ENCODE measurements around the gene STUM.

The STUM gene

DNA sequence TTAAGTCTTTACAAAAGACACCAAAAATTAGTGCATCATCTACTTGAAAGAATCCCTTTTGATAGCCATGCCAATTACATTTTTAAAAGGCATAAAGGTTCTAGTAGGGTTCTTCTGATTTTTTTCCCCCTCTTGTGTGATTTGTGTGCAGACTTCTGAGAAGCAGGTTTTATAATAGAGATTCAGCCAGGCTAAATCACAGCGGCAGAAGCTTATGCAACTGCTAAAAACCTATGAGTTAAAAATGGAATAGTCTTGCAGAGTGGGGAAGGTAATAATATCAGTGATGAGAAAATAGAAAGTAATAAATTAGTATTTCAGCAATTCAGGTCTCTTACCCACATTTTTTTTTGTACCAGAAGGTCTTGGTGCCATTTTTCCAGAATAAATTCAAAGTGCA is 17.7 kb downstream of the STUM start:
- Histone ChIP-seq H3K4me1 (ENCODE audit: insufficient read depth, low read length) (peaks cover 69% of the 10 kb centered on the region), H3K36me3 (ENCODE audit: insufficient read depth, low read length) (no peaks in the 10 kb centered on the region), H3K9ac (ENCODE audit: low read length) (no peak overlapping the region), H3K9me3 (ENCODE audit: low read length) (no peaks in the 10 kb centered on the region), H3K27me3 (ENCODE audit: control insufficient read depth in 1 of 2, insufficient read depth in 2 of 2, low read length in 2 of 2) (no peaks in the 10 kb centered on the region), H3K27ac (ENCODE audit: low read depth, low read length) (peak overlapping the region; percentile 24), H3K4me3 (ENCODE audit: low read depth in 1 of 2, low read length in 2 of 2) (no peak overlapping the region)

DNA sequence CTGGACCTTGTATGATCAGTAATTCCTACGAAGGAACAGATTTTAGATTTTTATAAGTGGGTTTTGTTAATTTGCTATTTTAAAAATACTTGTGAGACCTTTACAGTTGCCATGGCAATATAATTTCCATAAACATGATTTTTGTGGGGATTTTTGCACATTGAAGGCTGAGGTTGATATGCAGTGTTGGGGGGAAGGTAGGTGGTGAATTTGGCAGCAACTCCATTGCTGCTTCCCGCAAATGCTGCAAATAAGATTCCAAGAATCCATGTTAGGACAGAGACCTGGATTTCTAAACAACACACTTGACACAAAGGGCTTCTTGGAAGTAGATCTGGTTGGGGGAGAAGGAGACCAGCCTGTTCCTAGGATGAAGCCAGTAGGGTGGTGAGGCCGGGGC is 18.2 kb downstream of the STUM start:
- Histone ChIP-seq H3K36me3 (ENCODE audit: insufficient read depth, low read length) (no peaks in the 10 kb centered on the region), H3K27ac (ENCODE audit: low read depth, low read length) (peak overlapping the region; percentile 88), H3K4me3 (ENCODE audit: low read depth in 1 of 2, low read length in 2 of 2) (peak overlapping the region in 1 of 2 donors; percentile 16), H3K27me3 (ENCODE audit: control insufficient read depth in 1 of 2, insufficient read depth in 2 of 2, low read length in 2 of 2) (no peaks in the 10 kb centered on the region), H3K9me3 (ENCODE audit: low read length) (no peaks in the 10 kb centered on the region), H3K9ac (ENCODE audit: low read length) (no peak overlapping the region), H3K4me1 (ENCODE audit: insufficient read depth, low read length) (peaks cover 69% of the 10 kb centered on the region)

DNA sequence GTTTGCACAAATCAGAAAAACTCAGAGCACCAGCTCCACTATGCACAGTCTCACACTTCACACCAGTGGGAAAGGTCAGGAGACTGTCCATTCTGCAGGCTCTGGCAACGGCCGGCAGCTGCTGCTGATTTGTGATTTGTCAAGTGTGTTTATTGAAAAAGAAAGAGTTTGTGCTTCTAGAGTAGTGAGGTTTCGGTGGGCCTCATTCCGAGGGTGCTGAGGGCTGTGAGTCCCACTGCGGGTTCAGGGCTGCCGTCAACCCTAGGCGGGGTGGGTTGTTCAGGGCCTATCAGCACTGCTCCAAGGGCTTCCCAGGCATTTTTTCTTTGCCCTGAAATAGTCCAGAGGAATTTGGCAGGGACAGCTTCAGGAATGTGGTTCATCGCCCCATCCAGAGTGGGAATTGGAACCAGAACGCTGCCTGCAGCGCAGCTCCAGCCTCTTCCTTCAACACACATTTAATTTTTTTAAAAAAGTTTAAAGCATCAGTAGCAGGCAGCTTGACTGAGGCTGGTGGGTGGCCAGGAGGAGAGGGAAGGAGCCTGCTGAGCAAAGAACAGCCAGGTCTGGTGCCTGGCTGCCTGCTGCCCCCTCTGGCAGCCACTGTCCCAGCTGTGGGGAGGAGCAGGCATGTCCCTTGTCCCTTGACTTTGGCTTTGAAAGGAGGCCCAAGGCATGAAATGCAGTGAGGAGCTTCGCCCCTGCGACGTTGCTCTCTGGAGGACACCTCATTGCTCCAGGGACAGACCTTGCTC is 19.7 kb downstream of the STUM start:
- Histone ChIP-seq H3K36me3 (ENCODE audit: insufficient read depth, low read length) (no peaks in the 10 kb centered on the region), H3K27ac (ENCODE audit: low read depth, low read length) (peak overlapping the region; percentile 88), H3K27me3 (ENCODE audit: control insufficient read depth in 1 of 2, insufficient read depth in 2 of 2, low read length in 2 of 2) (no peaks in the 10 kb centered on the region), H3K4me1 (ENCODE audit: insufficient read depth, low read length) (peaks cover 75% of the 10 kb centered on the region), H3K4me3 (ENCODE audit: low read depth in 1 of 2, low read length in 2 of 2) (peak overlapping the region in 1 of 2 donors; percentile 3), H3K9ac (ENCODE audit: low read length) (peak overlapping the region; percentile 4), H3K9me3 (ENCODE audit: low read length) (no peaks in the 10 kb centered on the region)

DNA sequence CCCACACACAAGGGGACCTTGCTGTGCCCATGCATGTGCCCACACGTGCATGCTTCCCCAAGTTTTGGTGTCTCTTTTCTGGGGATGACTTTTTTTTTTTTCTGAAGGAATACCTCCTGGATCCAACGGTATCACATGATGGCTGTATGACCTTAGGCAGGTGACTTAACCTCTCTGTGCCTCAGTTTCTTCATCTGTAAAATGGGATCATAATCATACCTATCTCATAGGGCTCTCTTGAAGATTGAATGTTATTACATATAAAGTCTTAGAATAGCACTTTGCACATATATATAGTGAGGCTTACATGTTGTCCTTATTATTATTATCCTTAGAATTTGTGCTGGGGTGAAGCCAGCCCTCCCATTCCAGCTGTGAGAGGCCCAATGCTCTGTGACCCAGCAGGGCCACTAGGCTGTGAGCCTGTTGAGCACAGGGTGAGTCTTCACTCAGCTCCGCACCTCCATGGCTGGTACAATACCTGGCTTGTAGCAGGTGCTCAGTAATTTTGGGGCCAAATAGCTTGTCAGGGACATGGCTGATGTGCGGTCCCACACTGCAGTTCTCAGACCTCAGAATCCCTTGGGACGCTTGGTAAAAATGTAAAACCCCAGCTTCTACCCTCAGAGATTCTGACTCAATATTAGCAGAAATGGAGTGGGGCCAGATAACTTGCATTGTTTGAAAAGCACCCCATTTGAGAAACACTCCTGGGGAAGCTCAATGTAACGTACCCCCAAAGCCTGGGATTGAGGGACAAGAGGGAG is 20.6 kb downstream of the STUM start:
- H3K4me3 ChIP-seq (ENCODE audit: low read depth in 1 of 2, low read length in 2 of 2) = no peak overlapping the region
- H3K27me3 ChIP-seq (ENCODE audit: control insufficient read depth in 1 of 2, insufficient read depth in 2 of 2, low read length in 2 of 2) = no peaks in the 10 kb centered on the region
- peak overlapping the region; percentile 4 for H3K9ac ChIP-seq (ENCODE audit: low read length)
- H3K27ac ChIP-seq (ENCODE audit: low read depth, low read length) = peak overlapping the region; percentile 88
- peaks cover 66% of the 10 kb centered on the region for H3K4me1 ChIP-seq (ENCODE audit: insufficient read depth, low read length)
- no peaks in the 10 kb centered on the region for H3K9me3 ChIP-seq (ENCODE audit: low read length)
- H3K36me3 ChIP-seq (ENCODE audit: insufficient read depth, low read length) = no peaks in the 10 kb centered on the region

DNA sequence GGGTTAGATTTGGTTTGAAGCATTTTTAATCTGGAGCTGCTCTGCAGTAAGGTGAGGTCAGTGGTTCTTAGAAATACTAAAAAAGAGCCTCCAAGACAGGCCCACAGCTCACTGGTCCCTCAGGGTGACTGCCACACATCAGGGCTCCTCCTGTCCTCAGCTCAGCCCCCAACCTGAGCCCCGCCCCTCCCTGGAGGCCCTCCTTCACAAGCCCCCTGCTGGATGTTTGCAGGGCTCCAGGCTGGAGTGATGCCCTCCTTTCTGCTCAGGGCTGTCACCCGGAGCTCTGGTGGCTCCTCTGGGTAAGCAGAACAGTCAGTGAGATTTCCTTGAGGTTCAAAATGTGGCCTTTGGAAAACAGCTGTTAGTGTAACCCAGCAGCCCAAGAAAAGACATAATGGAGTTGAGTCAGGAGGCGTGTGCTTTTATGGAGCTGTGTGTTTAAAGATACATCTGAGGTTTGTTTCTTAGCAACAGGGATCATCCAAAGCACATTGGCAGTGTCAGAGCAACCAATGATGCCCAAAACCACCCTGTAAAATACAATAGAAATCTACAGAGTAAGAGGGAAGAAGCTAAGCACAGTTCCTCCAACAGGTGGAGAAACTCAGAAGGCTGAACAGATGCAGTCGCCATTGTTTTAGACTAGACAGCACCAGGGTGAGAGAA is 21.4 kb downstream of the STUM start:
- Histone ChIP-seq H3K27me3 (ENCODE audit: control insufficient read depth in 1 of 2, insufficient read depth in 2 of 2, low read length in 2 of 2) (no peaks in the 10 kb centered on the region), H3K36me3 (ENCODE audit: insufficient read depth, low read length) (no peaks in the 10 kb centered on the region), H3K4me1 (ENCODE audit: insufficient read depth, low read length) (peaks cover 59% of the 10 kb centered on the region), H3K9ac (ENCODE audit: low read length) (peak overlapping the region; percentile 4), H3K9me3 (ENCODE audit: low read length) (no peaks in the 10 kb centered on the region), H3K27ac (ENCODE audit: low read depth, low read length) (peak overlapping the region; percentile 88), H3K4me3 (ENCODE audit: low read depth in 1 of 2, low read length in 2 of 2) (no peak overlapping the region)

DNA sequence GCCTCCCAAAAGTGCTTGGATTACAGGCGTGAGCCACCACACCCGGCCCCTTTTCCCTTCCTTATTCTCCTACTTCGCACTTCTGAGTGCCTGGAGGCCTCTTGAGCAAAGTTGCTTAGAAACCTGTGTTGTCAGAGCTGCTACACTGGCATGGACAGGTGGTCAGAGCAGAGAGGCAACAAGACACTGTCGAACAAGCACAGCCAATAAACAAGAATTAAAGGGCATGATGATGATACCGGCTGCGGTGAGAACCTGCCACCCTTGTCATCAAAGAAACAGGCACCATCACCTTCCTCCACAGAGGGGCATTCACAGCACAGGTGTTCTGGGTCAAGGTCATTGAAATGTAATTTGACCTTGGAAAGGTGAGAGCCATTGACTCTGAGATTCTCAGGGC is 23.3 kb downstream of the STUM start:
- peaks cover 66% of the 10 kb centered on the region for H3K4me1 ChIP-seq (ENCODE audit: insufficient read depth, low read length)
- H3K27me3 ChIP-seq (ENCODE audit: control insufficient read depth in 1 of 2, insufficient read depth in 2 of 2, low read length in 2 of 2) = no peaks in the 10 kb centered on the region
- no peaks in the 10 kb centered on the region for H3K9me3 ChIP-seq (ENCODE audit: low read length)
- H3K9ac ChIP-seq (ENCODE audit: low read length) = no peak overlapping the region
- H3K4me3 ChIP-seq (ENCODE audit: low read depth in 1 of 2, low read length in 2 of 2) = no peak overlapping the region
- H3K27ac ChIP-seq (ENCODE audit: low read depth, low read length) = peak overlapping the region; percentile 46
- H3K36me3 ChIP-seq (ENCODE audit: insufficient read depth, low read length) = no peaks in the 10 kb centered on the region

DNA sequence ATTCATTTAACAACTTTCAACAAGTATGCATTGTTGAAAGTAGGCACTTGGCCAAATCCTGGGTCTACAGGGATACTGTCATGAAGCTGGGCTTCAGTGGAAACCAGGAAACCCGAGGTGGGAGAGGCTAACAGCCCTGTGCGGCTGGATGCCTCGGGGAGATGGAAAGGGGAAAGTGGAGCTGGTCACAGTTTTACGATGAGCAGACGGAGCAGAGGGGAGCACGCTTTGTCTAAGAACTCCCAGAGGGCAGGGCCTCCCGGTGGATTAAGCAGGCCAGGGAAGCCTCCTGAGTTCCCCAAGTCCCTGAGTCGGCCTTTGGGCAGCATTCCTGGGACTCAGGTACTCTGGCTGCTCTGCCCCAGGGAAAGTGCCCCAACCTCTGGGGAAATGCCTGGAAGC is 23.8 kb downstream of the STUM start:
- peak overlapping the region; percentile 46 for H3K27ac ChIP-seq (ENCODE audit: low read depth, low read length)
- H3K36me3 ChIP-seq (ENCODE audit: insufficient read depth, low read length) = no peaks in the 10 kb centered on the region
- no peaks in the 10 kb centered on the region for H3K9me3 ChIP-seq (ENCODE audit: low read length)
- no peaks in the 10 kb centered on the region for H3K27me3 ChIP-seq (ENCODE audit: control insufficient read depth in 1 of 2, insufficient read depth in 2 of 2, low read length in 2 of 2)
- no peak overlapping the region for H3K9ac ChIP-seq (ENCODE audit: low read length)
- no peak overlapping the region for H3K4me3 ChIP-seq (ENCODE audit: low read depth in 1 of 2, low read length in 2 of 2)
- H3K4me1 ChIP-seq (ENCODE audit: insufficient read depth, low read length) = peaks cover 64% of the 10 kb centered on the region

DNA sequence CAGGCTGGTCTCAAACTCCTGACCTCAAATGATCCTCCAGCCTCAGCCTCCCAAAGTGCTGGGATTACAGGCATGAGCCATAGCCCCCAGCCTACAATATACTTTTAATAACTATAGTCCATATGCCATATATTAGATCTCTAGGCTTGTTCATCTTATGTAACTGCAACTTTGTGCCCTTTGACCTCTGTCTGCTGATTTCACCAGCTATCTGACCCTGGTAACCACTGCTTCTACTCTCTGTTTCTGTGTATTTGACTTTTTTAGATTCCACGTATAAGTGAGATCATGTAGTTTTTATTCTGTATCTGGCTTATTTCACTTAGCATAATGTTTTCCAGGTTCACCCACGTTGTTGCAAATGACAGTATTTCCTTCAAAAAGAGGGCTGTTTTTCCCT is 25.5 kb downstream of the STUM start:
- H3K4me3 ChIP-seq (ENCODE audit: low read depth in 1 of 2, low read length in 2 of 2) = no peak overlapping the region
- H3K36me3 ChIP-seq (ENCODE audit: insufficient read depth, low read length) = no peaks in the 10 kb centered on the region
- H3K9me3 ChIP-seq (ENCODE audit: low read length) = no peaks in the 10 kb centered on the region
- no peak overlapping the region for H3K27ac ChIP-seq (ENCODE audit: low read depth, low read length)
- no peaks in the 10 kb centered on the region for H3K27me3 ChIP-seq (ENCODE audit: control insufficient read depth in 1 of 2, insufficient read depth in 2 of 2, low read length in 2 of 2)
- peaks cover 50% of the 10 kb centered on the region for H3K4me1 ChIP-seq (ENCODE audit: insufficient read depth, low read length)
- no peak overlapping the region for H3K9ac ChIP-seq (ENCODE audit: low read length)

DNA sequence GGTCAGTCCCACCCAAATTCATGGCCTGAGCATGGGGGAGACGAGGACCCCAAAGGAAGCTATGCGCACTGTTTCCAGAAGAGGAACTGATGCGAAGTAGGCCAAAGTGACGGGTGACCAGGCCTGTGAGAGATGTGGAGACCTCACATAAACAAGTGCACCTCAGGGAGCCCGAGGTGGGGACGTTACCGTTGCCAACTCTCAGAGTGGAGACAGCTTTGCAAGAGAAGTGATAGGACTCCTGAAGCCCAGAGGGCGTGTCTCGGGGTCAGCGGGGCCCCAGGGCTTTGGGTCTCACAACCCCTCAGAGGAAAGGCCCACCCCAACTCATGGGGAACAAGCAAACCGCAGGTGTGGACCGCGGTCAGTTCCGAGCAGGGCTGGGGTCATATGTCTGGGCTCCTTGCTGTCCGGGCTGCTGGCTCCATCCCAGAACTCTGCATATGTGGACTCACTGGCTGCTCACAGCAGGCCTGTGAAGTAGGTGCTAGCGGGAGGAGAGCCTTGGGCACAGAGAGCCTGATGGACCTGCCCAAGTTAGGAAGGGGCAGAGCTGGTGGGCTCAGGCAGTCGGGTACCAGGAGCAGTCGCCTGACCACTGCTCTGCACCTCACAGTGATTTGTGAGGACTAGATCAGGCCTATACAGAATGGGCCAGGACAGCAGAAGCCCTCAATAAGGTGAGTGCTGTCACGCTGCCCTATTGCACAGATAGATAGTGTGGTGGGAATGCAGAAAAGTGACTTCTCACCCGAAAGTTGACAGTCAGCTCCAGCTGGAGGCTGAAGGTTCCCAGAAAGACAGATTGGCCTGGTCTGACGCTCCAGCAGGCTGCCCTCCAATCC is 26.2 kb downstream of the STUM start:
- no peaks in the 10 kb centered on the region for H3K36me3 ChIP-seq (ENCODE audit: insufficient read depth, low read length)
- H3K9ac ChIP-seq (ENCODE audit: low read length) = no peak overlapping the region
- H3K4me1 ChIP-seq (ENCODE audit: insufficient read depth, low read length) = peaks cover 43% of the 10 kb centered on the region
- no peaks in the 10 kb centered on the region for H3K27me3 ChIP-seq (ENCODE audit: control insufficient read depth in 1 of 2, insufficient read depth in 2 of 2, low read length in 2 of 2)
- no peaks in the 10 kb centered on the region for H3K9me3 ChIP-seq (ENCODE audit: low read length)
- peak overlapping the region; percentile 81 for H3K27ac ChIP-seq (ENCODE audit: low read depth, low read length)
- H3K4me3 ChIP-seq (ENCODE audit: low read depth in 1 of 2, low read length in 2 of 2) = no peak overlapping the region

DNA sequence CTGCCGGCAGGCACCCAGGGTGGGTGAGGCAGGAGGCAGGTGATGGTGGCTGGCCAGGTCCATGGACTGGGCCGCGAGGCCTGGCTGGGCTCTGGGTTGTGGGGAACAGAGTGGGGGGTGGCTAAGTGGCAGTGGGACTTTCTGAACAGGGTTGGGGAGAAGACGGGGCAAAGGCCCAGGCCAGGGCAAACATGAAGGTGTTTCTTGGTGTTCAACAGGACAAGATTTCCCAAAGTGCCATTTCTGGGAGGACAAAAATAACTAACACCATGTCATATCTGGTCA is 26.8 kb downstream of the STUM start:
- peak overlapping the region; percentile 81 for H3K27ac ChIP-seq (ENCODE audit: low read depth, low read length)
- no peak overlapping the region for H3K9ac ChIP-seq (ENCODE audit: low read length)
- no peaks in the 10 kb centered on the region for H3K36me3 ChIP-seq (ENCODE audit: insufficient read depth, low read length)
- peaks cover 37% of the 10 kb centered on the region for H3K4me1 ChIP-seq (ENCODE audit: insufficient read depth, low read length)
- H3K27me3 ChIP-seq (ENCODE audit: control insufficient read depth in 1 of 2, insufficient read depth in 2 of 2, low read length in 2 of 2) = no peaks in the 10 kb centered on the region
- H3K9me3 ChIP-seq (ENCODE audit: low read length) = no peaks in the 10 kb centered on the region
- H3K4me3 ChIP-seq (ENCODE audit: low read depth in 1 of 2, low read length in 2 of 2) = no peak overlapping the region

Measured in muscle layer of colon (tissue), 2 donors.